ENCODE results near the gene DIAPH2.
"Not testable (repeated sequence)": the region's sequence is repeated elsewhere in the genome, so short reads cannot be mapped to it uniquely, and the experiment has no call there.

The DIAPH2 gene

DNA sequence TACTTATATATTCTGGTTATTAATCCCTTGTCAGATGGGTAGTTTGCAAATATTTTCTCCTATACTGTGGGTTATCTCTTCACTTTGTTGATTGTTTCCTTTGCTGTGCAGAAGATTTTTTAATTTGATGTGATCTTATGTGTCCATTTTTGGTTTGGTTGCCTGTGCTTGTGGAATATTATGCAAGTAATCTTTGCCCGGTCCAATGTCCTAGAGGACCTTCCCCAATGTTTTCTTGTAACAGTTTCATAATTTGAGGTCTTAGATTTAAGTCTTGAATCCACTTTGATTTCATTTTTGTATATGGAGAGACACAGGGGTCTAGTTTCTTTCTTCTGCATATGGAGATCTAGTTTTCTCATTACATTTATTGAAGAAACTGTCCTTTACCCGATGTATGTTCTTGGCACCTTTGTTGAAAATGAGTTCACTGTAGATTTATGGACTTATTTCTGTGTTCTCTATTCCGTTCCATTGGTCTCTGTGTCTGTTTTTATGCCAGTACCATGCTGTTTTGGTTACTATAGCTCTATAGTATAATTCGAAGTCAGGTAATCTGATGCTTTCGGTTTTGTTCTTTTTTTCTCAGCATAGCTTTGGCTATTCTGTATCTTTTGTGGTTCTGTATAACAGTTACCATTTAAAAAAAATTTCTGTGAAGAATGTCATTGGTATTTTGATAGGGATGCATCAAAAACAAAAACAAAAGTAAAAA, 34.7 kb downstream of the DIAPH2 start:
- DNase-seq = no peak
- no peak overlapping the region for H3K27ac Mint-ChIP-seq
- H3K27me3 Mint-ChIP-seq (ENCODE audit: low read depth, poor library complexity) = no peaks in the 10 kb centered on the region

GRCh38 chrX:96721354-96721753, 36.7 kb downstream of the DIAPH2 start:
- no peak for DNase-seq
- H3K4me3 Mint-ChIP-seq = no peak overlapping the region
- TF ChIP-seq, protein P1, sequence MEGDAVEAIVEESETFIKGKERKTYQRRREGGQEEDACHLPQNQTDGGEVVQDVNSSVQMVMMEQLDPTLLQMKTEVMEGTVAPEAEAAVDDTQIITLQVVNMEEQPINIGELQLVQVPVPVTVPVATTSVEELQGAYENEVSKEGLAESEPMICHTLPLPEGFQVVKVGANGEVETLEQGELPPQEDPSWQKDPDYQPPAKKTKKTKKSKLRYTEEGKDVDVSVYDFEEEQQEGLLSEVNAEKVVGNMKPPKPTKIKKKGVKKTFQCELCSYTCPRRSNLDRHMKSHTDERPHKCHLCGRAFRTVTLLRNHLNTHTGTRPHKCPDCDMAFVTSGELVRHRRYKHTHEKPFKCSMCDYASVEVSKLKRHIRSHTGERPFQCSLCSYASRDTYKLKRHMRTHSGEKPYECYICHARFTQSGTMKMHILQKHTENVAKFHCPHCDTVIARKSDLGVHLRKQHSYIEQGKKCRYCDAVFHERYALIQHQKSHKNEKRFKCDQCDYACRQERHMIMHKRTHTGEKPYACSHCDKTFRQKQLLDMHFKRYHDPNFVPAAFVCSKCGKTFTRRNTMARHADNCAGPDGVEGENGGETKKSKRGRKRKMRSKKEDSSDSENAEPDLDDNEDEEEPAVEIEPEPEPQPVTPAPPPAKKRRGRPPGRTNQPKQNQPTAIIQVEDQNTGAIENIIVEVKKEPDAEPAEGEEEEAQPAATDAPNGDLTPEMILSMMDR (IDR thresholded peaks at IDR 0.05) = no peak
- H3K36me3 Mint-ChIP-seq (ENCODE audit: low read depth) = peaks cover 21% of the 10 kb centered on the region
- no peak overlapping the region for H3K27ac Mint-ChIP-seq
- H3K9me3 Mint-ChIP-seq = peaks cover 24% of the 10 kb centered on the region
- peaks cover 5% of the 10 kb centered on the region for H3K4me1 Mint-ChIP-seq
- H3K27me3 Mint-ChIP-seq (ENCODE audit: low read depth, poor library complexity) = no peaks in the 10 kb centered on the region

More for the DNA sequence above, 34.7 kb downstream of the DIAPH2 start:
- Mint-ChIP-seq H3K4me1 (peaks cover 18% of the 10 kb centered on the region), H3K4me3 (no peak overlapping the region), H3K9me3 (peaks cover 24% of the 10 kb centered on the region), H3K36me3 (ENCODE audit: low read depth) (peaks cover 21% of the 10 kb centered on the region)
- TF ChIP-seq, protein P1 (IDR thresholded peaks at IDR 0.05) = no peak

DNA sequence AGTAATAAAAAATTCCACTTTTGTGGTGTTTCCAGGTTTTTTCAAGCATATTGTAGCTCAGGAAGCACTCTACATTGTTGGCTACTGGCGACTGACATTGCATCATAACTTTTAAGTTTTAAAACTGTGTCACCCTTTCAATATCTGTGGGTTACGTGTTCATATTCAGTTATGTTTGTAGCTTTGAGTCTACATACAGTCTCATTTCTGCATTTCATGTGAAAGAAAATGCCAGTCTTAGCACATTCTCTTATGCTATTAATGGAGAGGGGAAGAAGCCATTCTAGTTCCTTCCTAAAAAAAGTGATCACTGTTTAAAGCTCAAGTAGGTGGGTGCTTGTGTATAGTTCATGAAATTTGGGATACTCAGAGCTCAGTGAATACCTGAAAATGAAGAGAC, 38.1 kb downstream of the DIAPH2 start:
- TF ChIP-seq, protein P1 (IDR thresholded peaks at IDR 0.05) = no peak
- Mint-ChIP-seq H3K27me3 (ENCODE audit: low read depth, poor library complexity) (no peaks in the 10 kb centered on the region), H3K4me3 (no peak overlapping the region), H3K27ac (no peak overlapping the region), H3K36me3 (ENCODE audit: low read depth) (peaks cover 21% of the 10 kb centered on the region), H3K9me3 (peaks cover 24% of the 10 kb centered on the region), H3K4me1 (peaks cover 5% of the 10 kb centered on the region)
- DNase-seq = no peak

GRCh38 chrX:96729053-96729452, 44.4 kb downstream of the DIAPH2 start:
- no peak overlapping the region for H3K4me3 Mint-ChIP-seq
- no peaks in the 10 kb centered on the region for H3K36me3 Mint-ChIP-seq (ENCODE audit: low read depth)
- H3K4me1 Mint-ChIP-seq = no peaks in the 10 kb centered on the region
- no peak overlapping the region for H3K27ac Mint-ChIP-seq
- no peak for DNase-seq
- TF ChIP-seq, protein P1 (IDR thresholded peaks at IDR 0.05) = no peak
- no peaks in the 10 kb centered on the region for H3K27me3 Mint-ChIP-seq (ENCODE audit: low read depth, poor library complexity)
- no peaks in the 10 kb centered on the region for H3K9me3 Mint-ChIP-seq

GRCh38 chrX:96729868-96730643, 45.4 kb downstream of the DIAPH2 start:
- no peak for DNase-seq
- Mint-ChIP-seq H3K4me1 (no peaks in the 10 kb centered on the region), H3K4me3 (no peak overlapping the region), H3K9me3 (no peaks in the 10 kb centered on the region), H3K27me3 (ENCODE audit: low read depth, poor library complexity) (no peaks in the 10 kb centered on the region), H3K36me3 (ENCODE audit: low read depth) (no peaks in the 10 kb centered on the region), H3K27ac (no peak overlapping the region)
- TF ChIP-seq, protein P1 (IDR thresholded peaks at IDR 0.05) = no peak

GRCh38 chrX:96731000-96731399, 46.4 kb downstream of the DIAPH2 start:
- H3K4me3 Mint-ChIP-seq; H3K27me3 Mint-ChIP-seq (ENCODE audit: low read depth, poor library complexity); H3K36me3 Mint-ChIP-seq (ENCODE audit: low read depth); H3K9me3 Mint-ChIP-seq; H3K27ac Mint-ChIP-seq; H3K4me1 Mint-ChIP-seq; DNase-seq: not testable (repeated sequence)

Measured in nephron progenitor cell (in vitro differentiated cells).